NCI-H146 (cell line): ENCODE results near the gene GLCCI1.

Source experiments
- DNase-seq: peaks from one replicate; lab custom pipeline; 2025; lab: John Stamatoyannopoulos, UW

GLCCI1 gene

GRCh38 chr7:7968544-7969305, at the start of gene GLCCI1:
Gene GLCCI1, plus strand, starts transcription at chr7:7968796. Its CDS starts 555 bp downstream, at chr7:7969351.
- DNase-seq = peak; percentile 98

GRCh38 chr7:7919449-7919945, 49.1 kb upstream of the GLCCI1 start:
- no peak for DNase-seq

GRCh38 chr7:7920056-7920455, 48.5 kb upstream of the GLCCI1 start:
- DNase-seq = no peak

- DNase-seq = no peak
Observed at GRCh38 chr7:7920481-7920880, 48.1 kb upstream of the GLCCI1 start.

GRCh38 chr7:7921830-7922229, 46.8 kb upstream of the GLCCI1 start:
- no peak for DNase-seq

- peak; percentile 21 for DNase-seq
Observed at GRCh38 chr7:7922684-7923385, 45.8 kb upstream of the GLCCI1 start.

- DNase-seq = no peak
Observed at GRCh38 chr7:7923818-7924217, 44.8 kb upstream of the GLCCI1 start.

- DNase-seq = no peak
Observed at GRCh38 chr7:7924303-7924702, 44.3 kb upstream of the GLCCI1 start.

GRCh38 chr7:7931626-7932025, 37.0 kb upstream of the GLCCI1 start:
- no peak for DNase-seq

GRCh38 chr7:7932553-7932952, 36.0 kb upstream of the GLCCI1 start:
- no peak for DNase-seq

GRCh38 chr7:7933915-7934526, 34.6 kb upstream of the GLCCI1 start:
- DNase-seq = no peak

- DNase-seq = no peak
Observed at GRCh38 chr7:7934945-7935344, 33.7 kb upstream of the GLCCI1 start.

GRCh38 chr7:7938471-7938870, 30.1 kb upstream of the GLCCI1 start:
- DNase-seq = no peak

- no peak for DNase-seq
Observed at GRCh38 chr7:7943951-7944350, 24.6 kb upstream of the GLCCI1 start.

- DNase-seq = no peak
Observed at GRCh38 chr7:7944619-7945282, 23.8 kb upstream of the GLCCI1 start.

GRCh38 chr7:7946486-7946885, 22.1 kb upstream of the GLCCI1 start:
- DNase-seq = no peak

- no peak for DNase-seq
Observed at GRCh38 chr7:7948232-7948631, 20.4 kb upstream of the GLCCI1 start.

- DNase-seq = no peak
Observed at GRCh38 chr7:7953806-7954205, 14.8 kb upstream of the GLCCI1 start.

- no peak for DNase-seq
Observed at GRCh38 chr7:7956531-7957128, 12.0 kb upstream of the GLCCI1 start.

GRCh38 chr7:7957513-7957912, 11.1 kb upstream of the GLCCI1 start:
- no peak for DNase-seq

GRCh38 chr7:7959979-7960670, 8.5 kb upstream of the GLCCI1 start:
- no peak for DNase-seq
